HepG2 (cell line): ENCODE measurements around the gene FUNDC1. TPM values are rescaled to one million over a fixed set of nuclear protein-coding genes. Genes with fewer than 3 reads are reported as not detected.
"Not testable (repeated sequence)": the region's sequence is repeated elsewhere in the genome, so short reads cannot be mapped to it uniquely, and the experiment has no call there.

Experiments
- ATAC-seq: fragments of 200-7000 bp; cut with Tn5 transposase; 3 replicates; pipeline ENCODE4 v1.9.1; 2020; ENCODE audit warnings: mild to moderate bottlenecking, moderate library complexity
- BruUV-seq: library from RNA; stranded (reverse); fragments of 400-500 nt; replicated peaks from 2 replicates; lab custom pipeline; 2021; lab: Mats Ljungman, UMichigan
- CTCF ChIA-PET: fragments of 300-600 bp; formaldehyde crosslinking; extraction: SDS; loops from one replicate; lab custom pipeline; 2021; ENCODE audit warnings: low total read pairs, inconsistent platforms, low intra/inter-chr PET ratio; lab: Yijun Ruan, JAX
- POLR2A ChIA-PET: fragments of 350-600 bp; sonication (Branson Sonifier 250); formaldehyde crosslinking; loops from one replicate; lab custom pipeline; 2020; ENCODE audit warnings: antibody characterized with exemption, inconsistent platforms; lab: Yijun Ruan, JAX
- DNase-seq: peaks from one replicate; pipeline ENCODE4 v3.0.0-alpha.2; 2015; ENCODE audit warnings: low spot score
- FAIRE-seq: peaks from 3 replicates; lab custom pipeline; 2011; peaks lifted over from hg19 to GRCh38; lab: Jason Lieb, UNC
- H2AFZ ChIP-seq: one replicate; pipeline ENCODE4 v1.6.1; 2011; ENCODE audit warnings: low read length, inconsistent platforms
- H3K27ac ChIP-seq: fragments of 300-600 bp; 3 replicates; pipeline ENCODE4 v1.8.0; 2011; ENCODE audit warnings: mixed run types, mild to moderate bottlenecking, mixed read lengths, low read length, inconsistent platforms; ENCODE audit not compliant: insufficient read depth; ENCODE audit errors: extremely low read length
- H3K27me3 ChIP-seq, 2 experiments: fragments of 200-600 bp in 1 of 2; 2 replicates in 1 of 2; 3 replicates in 1 of 2; pipeline versions ENCODE4 v1.6.0 to v1.8.0; 2011; ENCODE audit warnings: low read length in 2 of 2, mild to moderate bottlenecking in 2 of 2, moderate library complexity in 2 of 2, inconsistent platforms in 1 of 2; ENCODE audit not compliant: insufficient read depth in 2 of 2, control insufficient read depth in 1 of 2
- H3K36me3 ChIP-seq, 2 experiments: fragments of 200-600 bp in 1 of 2; replicated peaks in 1 of 2; 2 replicates in 1 of 2; 3 replicates in 1 of 2; pipeline versions ENCODE4 v1.5.1 to v1.8.0; 2011; ENCODE audit warnings: low read length in 2 of 2, inconsistent platforms in 1 of 2; ENCODE audit not compliant: insufficient read depth in 2 of 2, control insufficient read depth in 1 of 2
- H3K4me1 ChIP-seq: 2 replicates; pipeline ENCODE4 v1.5.1; 2012; ENCODE audit warnings: low read length, inconsistent platforms; ENCODE audit not compliant: insufficient read depth
- H3K4me2 ChIP-seq: 2 replicates; pipeline ENCODE4 v1.6.0; 2011; ENCODE audit warnings: low read depth, low read length, inconsistent platforms
- H3K4me3 ChIP-seq, 3 experiments: fragments of 200-600 bp in 1 of 3; sonication (generic), shearing (Covaris generic) in 1 of 3; replicated peaks in 1 of 3; 2 replicates each; pipeline ENCODE4 v1.5.1; 2011 to 2016; ENCODE audit warnings: low read length in 3 of 3, inconsistent platforms in 2 of 3, low read depth in 2 of 3, mild to moderate bottlenecking in 2 of 3, control low read depth in 1 of 3, mixed read lengths in 1 of 3; ENCODE audit not compliant: insufficient read depth in 1 of 3
- H3K79me2 ChIP-seq: one replicate; pipeline ENCODE4 v1.6.1; 2011; ENCODE audit warnings: low read length, inconsistent platforms; ENCODE audit not compliant: insufficient read depth
- H3K9ac ChIP-seq: 2 replicates; pipeline ENCODE4 v1.6.0; 2011; ENCODE audit warnings: mild to moderate bottlenecking, low read depth, low read length, inconsistent platforms; ENCODE audit not compliant: insufficient read depth
- H3K9me3 ChIP-seq: 2 replicates; pipeline ENCODE4 v1.5.1; 2012; ENCODE audit warnings: mild to moderate bottlenecking, low read length
- H4K20me1 ChIP-seq: 2 replicates; pipeline ENCODE4 v1.6.0; 2011; ENCODE audit warnings: inconsistent platforms, mild to moderate bottlenecking, low read length, moderate library complexity; ENCODE audit not compliant: insufficient read depth
- DPF2 ChIP-seq: sonication (generic); formaldehyde crosslinking; IDR thresholded peaks from 2 replicates; pipeline ENCODE4 v1.4.0; 2020; ENCODE audit warnings: mild to moderate bottlenecking, low read depth, missing genetic modification reagents, borderline replicate concordance
- NR2F6 ChIP-seq, 2 experiments: IDR thresholded peaks; 2 replicates each; pipeline ENCODE4 v1.6.1; 2016; ENCODE audit warnings: antibody characterized with exemption in 1 of 2, mild to moderate bottlenecking in 1 of 2
- ZNF138 ChIP-seq: sonication (generic); formaldehyde crosslinking; IDR thresholded peaks from 2 replicates; pipeline ENCODE4 v1.5.0; 2020; ENCODE audit warnings: mild to moderate bottlenecking, low read depth, missing genetic modification reagents
- WGBS: methylation state at CpG from one replicate; pipeline ENCODE4 v1.1.6; 2017; ENCODE audit warnings: low lambda C conversion rate; 5-methylcytosine and 5-hydroxymethylcytosine counted together
- in situ Hi-C: cut with HindIII; loops from 2 replicates; pipeline ENCODE4 v1.10.0; 2017; ENCODE audit warnings: low pct_unique_long_range_greater_than_20kb; ENCODE audit not compliant: extremely low pct_ligation_motif_present
- intact Hi-C: fragments of 100-400 bp; cut with micrococcal nuclease; formaldehyde crosslinking; loops from one replicate; pipeline ENCODE4 v1.10.0; 2022; ENCODE audit not compliant: unreplicated experiment
- polyA plus RNA-seq, 8 experiments: library from polyadenylated mRNA; depleted of rRNA in 3 of 8; stranded (reverse) in 7 of 8; unstranded in 1 of 8; fragments of >200 nt; fragmentation: Illumina TruSeq in 4 of 8; extraction: Trizol in 4 of 8; gene quantifications; 2 replicates each; pipeline versions ENCODE4 v1.2.1 to v1.2.3, GENCODE V29; 2011 to 2016; ENCODE audit warnings: low read depth in 4 of 8, missing spikeins in 1 of 8, mixed read lengths in 1 of 8; ENCODE audit not compliant: insufficient read depth in 1 of 8
- total RNA-seq, 5 experiments: library from RNA; depleted of rRNA; stranded (reverse); fragments of >200 nt; fragmentation: Illumina TruSeq; extraction: Trizol; gene quantifications; 2 replicates each; pipeline ENCODE4 v1.2.3, GENCODE V29; 2016; ENCODE audit warnings: low read depth in 1 of 5
- TF ChIP-seq, protein P1 (sequence below): sonication (generic); formaldehyde crosslinking; IDR thresholded peaks from 2 replicates; pipeline ENCODE4 v1.5.1; 2020; ENCODE audit warnings: missing genetic modification reagents, mild to moderate bottlenecking, borderline replicate concordance
- TF ChIP-seq, protein P2 (sequence below): sonication (generic); formaldehyde crosslinking; IDR thresholded peaks from 2 replicates; pipeline ENCODE4 v1.8.1; 2023; ENCODE audit warnings: mild to moderate bottlenecking, missing genetic modification reagents, borderline replicate concordance

FUNDC1 gene
- total and polyA plus RNA-seq, 2 of the 13 experiments (the other 11 are each of a cell fraction or from before 2014, with no cell fraction given): 11.9 to 13.9 TPM

DNA sequence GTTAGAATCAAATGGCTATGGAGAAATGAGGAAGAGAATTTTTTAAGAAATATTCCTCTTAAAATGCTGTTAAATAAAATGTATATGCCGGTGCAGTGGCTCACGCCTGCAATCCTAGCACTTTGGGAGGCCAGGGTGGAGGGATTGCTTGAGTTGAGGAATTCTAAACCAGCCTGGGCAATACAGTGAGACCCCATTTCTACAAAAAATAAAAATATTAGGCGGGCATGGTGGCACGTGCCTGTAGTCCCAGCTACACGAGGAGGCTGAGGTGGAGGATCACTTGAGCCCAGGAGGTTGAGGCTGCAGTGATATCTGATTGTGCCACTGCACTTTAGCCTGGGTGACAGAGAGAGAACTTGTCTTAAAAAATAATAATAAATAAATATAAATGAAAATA is 7.9 kb upstream of the FUNDC1 start:
- Histone ChIP-seq H2AFZ (no peak overlapping the region), H3K4me3 (no peak overlapping the region), H3K9ac (no peak overlapping the region), H3K4me2 (no peak overlapping the region), H3K9me3 (no peaks in the 10 kb centered on the region), H3K79me2 (no peaks in the 10 kb centered on the region), H3K27me3 (no peaks in the 10 kb centered on the region), H3K36me3 (no peaks in the 10 kb centered on the region), H4K20me1 (no peaks in the 10 kb centered on the region), H3K27ac (no peak overlapping the region), H3K4me1 (no peaks in the 10 kb centered on the region)
- TF ChIP-seq ZNF138 (no peak), DPF2 (CRISPR knock-in tag) (no peak), NR2F6 (IDR thresholded peaks at IDR 0.05) (no peak), NR2F6 (CRISPR knock-in tag; IDR thresholded peaks at IDR 0.05) (no peak)
- TF ChIP-seq, protein P1, sequence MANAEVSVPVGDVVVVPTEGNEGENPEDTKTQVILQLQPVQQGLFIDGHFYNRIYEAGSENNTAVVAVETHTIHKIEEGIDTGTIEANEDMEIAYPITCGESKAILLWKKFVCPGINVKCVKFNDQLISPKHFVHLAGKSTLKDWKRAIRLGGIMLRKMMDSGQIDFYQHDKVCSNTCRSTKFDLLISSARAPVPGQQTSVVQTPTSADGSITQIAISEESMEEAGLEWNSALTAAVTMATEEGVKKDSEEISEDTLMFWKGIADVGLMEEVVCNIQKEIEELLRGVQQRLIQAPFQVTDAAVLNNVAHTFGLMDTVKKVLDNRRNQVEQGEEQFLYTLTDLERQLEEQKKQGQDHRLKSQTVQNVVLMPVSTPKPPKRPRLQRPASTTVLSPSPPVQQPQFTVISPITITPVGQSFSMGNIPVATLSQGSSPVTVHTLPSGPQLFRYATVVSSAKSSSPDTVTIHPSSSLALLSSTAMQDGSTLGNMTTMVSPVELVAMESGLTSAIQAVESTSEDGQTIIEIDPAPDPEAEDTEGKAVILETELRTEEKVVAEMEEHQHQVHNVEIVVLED (CRISPR knock-in tag): no peak
- TF ChIP-seq, protein P2, sequence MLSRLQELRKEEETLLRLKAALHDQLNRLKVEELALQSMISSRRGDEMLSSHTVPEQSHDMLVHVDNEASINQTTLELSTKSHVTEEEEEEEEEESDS (CRISPR knock-in tag): no peak
- intact Hi-C loops (no loop called here), in situ Hi-C loops (no loop called here)
- no peak for ATAC-seq
- DNase-seq: no peak
- ChIA-PET POLR2A (no interaction called here), CTCF (no interaction called here)
- no peak for FAIRE-seq
- no TSS peak for BruUV-seq
- 60% methylated on average over 5 of the region's 5 CpGs for WGBS

DNA sequence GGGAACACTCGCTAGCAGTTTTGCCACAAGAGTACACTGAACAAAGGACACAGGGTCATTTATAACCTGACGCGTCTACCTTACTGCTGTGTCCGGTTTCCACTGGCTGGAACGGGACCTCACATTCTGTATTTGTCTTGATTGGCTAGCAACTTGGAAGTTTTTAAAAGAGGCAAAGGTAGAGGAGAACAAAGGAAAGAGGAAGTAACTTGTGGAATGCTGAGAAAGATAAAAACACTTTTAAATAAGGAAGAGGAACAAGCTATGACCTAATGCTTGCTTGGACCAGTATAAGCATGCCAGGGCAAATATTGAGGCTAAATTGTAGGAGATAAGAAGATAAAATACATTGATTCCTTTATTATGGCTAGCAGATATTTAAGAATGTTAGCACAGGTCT is 2.8 kb upstream of the FUNDC1 start:
- H3K79me2 ChIP-seq, BruUV-seq, FAIRE-seq, ATAC-seq, H3K27ac ChIP-seq, H3K9me3 ChIP-seq, H3K4me3 ChIP-seq, H3K27me3 ChIP-seq, H3K36me3 ChIP-seq, H4K20me1 ChIP-seq, DNase-seq, in situ Hi-C loops, POLR2A ChIA-PET, H3K9ac ChIP-seq, H2AFZ ChIP-seq, H3K4me2 ChIP-seq, CTCF ChIA-PET, intact Hi-C loops: not testable (repeated sequence)
- 50% methylated on average over 5 of the region's 5 CpGs for WGBS
- peaks cover 12% of the 10 kb centered on the region; the same call in 1 of the 2 replicates for H3K4me1 ChIP-seq
